H9 (cell line): Measurements from ENCODE around the gene CXCL6. TPM values are rescaled to one million over a fixed set of nuclear protein-coding genes. Genes with fewer than 3 reads are reported as not detected.

Experiments
- DNase-seq: peaks from one replicate; pipeline ENCODE4 v3.0.0-alpha.2; 2017
- H2AFZ ChIP-seq: one replicate; pipeline ENCODE4 v1.6.1; 2013; ENCODE audit warnings: mild to moderate bottlenecking, low read length, control low read depth, moderate library complexity
- H2AK5ac ChIP-seq: 2 replicates; pipeline ENCODE4 v1.6.1; 2013; ENCODE audit warnings: low read length, control low read depth, mixed read lengths; ENCODE audit not compliant: insufficient read length
- H2BK120ac ChIP-seq: one replicate; pipeline ENCODE4 v1.6.1; 2013; ENCODE audit warnings: low read depth, mild to moderate bottlenecking, low read length, control low read depth, inconsistent platforms; ENCODE audit not compliant: poor library complexity, severe bottlenecking
- H2BK12ac ChIP-seq: 2 replicates; pipeline ENCODE4 v1.6.1; 2013; ENCODE audit warnings: low read length, control low read depth, mixed read lengths, low read depth; ENCODE audit not compliant: insufficient read length
- H2BK15ac ChIP-seq: 2 replicates; pipeline ENCODE4 v1.6.1; 2013; ENCODE audit warnings: low read depth, low read length, control low read depth
- H2BK20ac ChIP-seq: one replicate; pipeline ENCODE4 v1.6.1; 2013; ENCODE audit warnings: low read depth, mild to moderate bottlenecking, low read length, control low read depth, inconsistent platforms; ENCODE audit not compliant: poor library complexity, severe bottlenecking
- H2BK5ac ChIP-seq: 2 replicates; pipeline ENCODE4 v1.6.1; 2013; ENCODE audit warnings: low read length, control low read depth, mixed read lengths; ENCODE audit not compliant: insufficient read length
- H3K14ac ChIP-seq: 2 replicates; pipeline ENCODE4 v1.6.1; 2013; ENCODE audit warnings: low read length, control low read depth; ENCODE audit not compliant: insufficient read depth
- H3K18ac ChIP-seq: 2 replicates; pipeline ENCODE4 v1.6.1; 2013; ENCODE audit warnings: low read depth, mild to moderate bottlenecking, mixed read lengths, low read length, control low read depth; ENCODE audit not compliant: insufficient read length
- H3K23ac ChIP-seq: 2 replicates; pipeline ENCODE4 v1.6.1; 2013; ENCODE audit warnings: low read length, control low read depth, mixed read lengths, low read depth; ENCODE audit not compliant: insufficient read length
- H3K23me2 ChIP-seq: 2 replicates; pipeline ENCODE4 v1.6.1; 2013; ENCODE audit warnings: low read depth, mild to moderate bottlenecking, mixed read lengths, low read length, control low read depth; ENCODE audit not compliant: insufficient read length, poor library complexity, severe bottlenecking
- H3K27ac ChIP-seq: 2 replicates; pipeline ENCODE4 v1.5.1; 2013; ENCODE audit warnings: low read length, control low read depth, mixed read lengths, low read depth; ENCODE audit not compliant: insufficient read length
- H3K27me3 ChIP-seq: 2 replicates; pipeline ENCODE4 v1.6.1; 2013; ENCODE audit warnings: low read length, control low read depth, inconsistent platforms; ENCODE audit not compliant: insufficient read depth
- H3K4ac ChIP-seq: 2 replicates; pipeline ENCODE4 v1.6.1; 2013; ENCODE audit warnings: low read depth, mild to moderate bottlenecking, control low read depth, inconsistent platforms, low read length, moderate library complexity
- H3K4me1 ChIP-seq: 2 replicates; pipeline ENCODE4 v1.6.1; 2013; ENCODE audit warnings: low read length, control low read depth, inconsistent platforms; ENCODE audit not compliant: insufficient read depth
- H3K4me2 ChIP-seq: 2 replicates; pipeline ENCODE4 v1.6.1; 2013; ENCODE audit warnings: low read length, control low read depth, mixed read lengths; ENCODE audit not compliant: insufficient read length, insufficient read depth
- H3K56ac ChIP-seq: 2 replicates; pipeline ENCODE4 v1.6.1; 2013; ENCODE audit warnings: low read depth, mild to moderate bottlenecking, mixed read lengths, low read length, control low read depth; ENCODE audit not compliant: insufficient read length
- H3K79me1 ChIP-seq: 2 replicates; pipeline ENCODE4 v1.6.1; 2013; ENCODE audit warnings: low read depth, mild to moderate bottlenecking, moderate library complexity, low read length, control low read depth, inconsistent platforms; ENCODE audit not compliant: insufficient read depth, poor library complexity, severe bottlenecking
- H3K79me2 ChIP-seq: 2 replicates; pipeline ENCODE4 v1.6.1; 2013; ENCODE audit warnings: low read length, control low read depth, inconsistent platforms; ENCODE audit not compliant: insufficient read depth
- H3K9ac ChIP-seq: 2 replicates; pipeline ENCODE4 v1.6.1; 2013; ENCODE audit warnings: low read length, control low read depth, mixed read lengths; ENCODE audit not compliant: insufficient read length; ENCODE audit errors: extremely low read depth
- H3K9me3 ChIP-seq: one replicate; pipeline ENCODE4 v1.6.1; 2013; ENCODE audit warnings: low read depth, low read length, inconsistent platforms; ENCODE audit not compliant: control insufficient read depth
- H3T11ph ChIP-seq: one replicate; pipeline ENCODE4 v1.6.1; 2013; ENCODE audit warnings: mild to moderate bottlenecking, low read length, control low read depth, inconsistent platforms
- H4K20me1 ChIP-seq: one replicate; pipeline ENCODE4 v1.6.1; 2013; ENCODE audit not compliant: control insufficient read depth, insufficient read length, insufficient read depth
- H4K5ac ChIP-seq: 2 replicates; pipeline ENCODE4 v1.6.1; 2013; ENCODE audit warnings: low read depth, mild to moderate bottlenecking, mixed read lengths, low read length, control low read depth; ENCODE audit not compliant: insufficient read length
- H4K8ac ChIP-seq: replicated peaks from 2 replicates; pipeline ENCODE4 v1.6.1; 2013; ENCODE audit warnings: low read length, control low read depth, mixed read lengths, low read depth; ENCODE audit not compliant: insufficient read length
- H4K91ac ChIP-seq: 2 replicates; pipeline ENCODE4 v1.6.1; 2013; ENCODE audit warnings: low read depth, mild to moderate bottlenecking, moderate library complexity, mixed read lengths, low read length, control low read depth; ENCODE audit not compliant: insufficient read length
- H3K27ac Mint-ChIP-seq, 3 experiments: 2 replicates in 2 of 3; 3 replicates in 1 of 3; pipeline ENCODE4 v1.8.0; 2020 to 2021; ENCODE audit warnings: mixed read lengths in 3 of 3, mild to moderate bottlenecking in 1 of 3, moderate library complexity in 1 of 3
- H3K27me3 Mint-ChIP-seq: 2 replicates; pipeline ENCODE4 v1.8.0; 2021; ENCODE audit warnings: low read depth, mild to moderate bottlenecking, moderate library complexity, mixed read lengths
- H3K36me3 Mint-ChIP-seq, 3 experiments: 2 replicates in 2 of 3; 3 replicates in 1 of 3; pipeline ENCODE4 v1.8.0; 2020 to 2021; ENCODE audit warnings: low read depth in 3 of 3, mixed read lengths in 3 of 3; ENCODE audit not compliant: insufficient read depth in 1 of 3
- H3K4me1 Mint-ChIP-seq, 2 experiments: 2 replicates each; pipeline ENCODE4 v1.8.0; 2020; ENCODE audit warnings: mixed read lengths in 2 of 2
- H3K4me3 Mint-ChIP-seq, 2 experiments: 2 replicates in 1 of 2; 3 replicates in 1 of 2; pipeline ENCODE4 v1.8.0; 2020 to 2021; ENCODE audit warnings: mild to moderate bottlenecking in 2 of 2, mixed read lengths in 2 of 2, moderate library complexity in 1 of 2
- H3K9me3 Mint-ChIP-seq, 2 experiments: 2 replicates in 1 of 2; 3 replicates in 1 of 2; pipeline ENCODE4 v1.8.0; 2020; ENCODE audit warnings: mild to moderate bottlenecking in 2 of 2, mixed read lengths in 2 of 2, moderate library complexity in 1 of 2
- CTCF ChIP-seq: fragments of 200-600 bp; sonication (generic); conservative IDR thresholded peaks from 3 replicates; pipeline ENCODE4 v1.8.0; 2021; ENCODE audit warnings: antibody characterized with exemption, mild to moderate bottlenecking
- total RNA-seq: library from RNA; stranded (reverse); gene quantifications from 2 replicates; pipeline ENCODE4 v1.2.1, GENCODE V29; 2021

CXCL6 gene
- total RNA-seq, 1 experiment from 2014 or later: 0.85 TPM

DNA sequence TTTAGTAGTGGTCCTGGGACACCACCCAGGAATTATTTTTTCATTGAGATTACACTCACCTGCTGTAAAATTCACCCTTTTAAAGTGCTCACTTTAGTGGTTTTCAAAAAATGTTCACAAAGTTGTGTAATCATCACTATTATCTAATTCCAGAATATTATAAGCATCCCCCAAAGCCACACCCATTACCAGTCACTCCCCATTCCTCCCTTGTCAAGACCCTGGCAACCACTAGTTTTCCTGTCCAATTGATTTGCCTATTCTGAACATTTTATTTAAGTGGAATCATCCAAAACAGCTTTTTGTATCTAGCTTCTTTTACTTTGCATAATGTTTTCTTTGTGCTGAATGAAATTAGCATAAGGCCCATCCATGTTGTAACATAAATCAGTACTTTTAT, 12.7 kb upstream of the CXCL6 start:
- H3K36me3 Mint-ChIP-seq: peaks cover 0 to 14% (median 3%) of the 10 kb centered on the region in 3 experiments; a peak in 4 of 7 replicates
- H4K20me1 ChIP-seq: no peaks in the 10 kb centered on the region

More for the DNA sequence above, 12.7 kb upstream of the CXCL6 start:
- Histone ChIP-seq H3K18ac (no peak overlapping the region), H3K4ac (no peak overlapping the region), H3K56ac (no peak overlapping the region), H3K79me1 (no peaks in the 10 kb centered on the region), H2AK5ac (no peak overlapping the region), H3K23me2 (no peaks in the 10 kb centered on the region), H2BK20ac (no peak overlapping the region), H3K4me1 (no peaks in the 10 kb centered on the region), H2BK15ac (no peak overlapping the region), H3K27me3 (no peaks in the 10 kb centered on the region), H2BK5ac (no peak overlapping the region), H3T11ph (no peak overlapping the region), H3K79me2 (no peaks in the 10 kb centered on the region), H4K91ac (no peak overlapping the region), H2BK120ac (no peak overlapping the region), H4K5ac (no peak overlapping the region), H2AFZ (no peak overlapping the region), H3K23ac (no peak overlapping the region), H3K14ac (no peak overlapping the region), H2BK12ac (no peak overlapping the region), H4K8ac (no peak overlapping the region), H3K9me3 (no peaks in the 10 kb centered on the region), H3K4me2 (no peak overlapping the region), H3K9ac (no peak overlapping the region), H3K27ac (no peak overlapping the region)
- TF ChIP-seq CTCF: no peak
- Mint-ChIP-seq H3K27ac (no peak overlapping the region), H3K4me1 (no peaks in the 10 kb centered on the region), H3K9me3 (peaks cover 13 to 14% of the 10 kb centered on the region in 2 experiments; a peak in 4 of 5 replicates), H3K4me3 (no peak overlapping the region), H3K27me3 (no peaks in the 10 kb centered on the region)
- no peak for DNase-seq
